HEK293 (cell line): ENCODE data around the gene MEGF6.

Experiments
- CTCF ChIA-PET: fragments of 350-600 bp; formaldehyde crosslinking; extraction: SDS; loops from one replicate; lab custom pipeline; 2021; ENCODE audit warnings: antibody characterized with exemption; lab: Yijun Ruan, JAX
- POLR2A ChIA-PET: fragments of 300-600 bp; formaldehyde crosslinking; extraction: SDS; loops from one replicate; lab custom pipeline; 2020; ENCODE audit warnings: antibody characterized with exemption, inconsistent platforms; lab: Yijun Ruan, JAX
- H3K27ac ChIP-seq: fragments of 200-500 bp; sonication (Bioruptor generic); 2 replicates; pipeline ENCODE4 v1.5.1; 2014; ENCODE audit warnings: low read depth, low read length, control low read depth, inconsistent platforms; ENCODE audit errors: extremely low read depth
- H3K36me3 ChIP-seq, 2 experiments: fragments of 200-500 bp in 1 of 2; sonication (Bioruptor generic) in 1 of 2; 1 replicate in 1 of 2; 2 replicates in 1 of 2; pipeline ENCODE4 v1.5.1; 2014 to 2017; ENCODE audit warnings: inconsistent platforms in 2 of 2, low read length in 2 of 2; ENCODE audit not compliant: control insufficient read depth in 2 of 2, insufficient read depth in 1 of 2
- H3K4me1 ChIP-seq: fragments of 200-500 bp; sonication (Bioruptor generic); 2 replicates; pipeline ENCODE4 v1.5.1; 2014; ENCODE audit warnings: mild to moderate bottlenecking, low read length, inconsistent platforms; ENCODE audit not compliant: control insufficient read depth, insufficient read depth
- H3K4me3 ChIP-seq: 2 replicates; pipeline ENCODE4 v1.5.1; 2011; ENCODE audit warnings: low read depth, mild to moderate bottlenecking, control low read depth, low read length, moderate library complexity
- H3K9me3 ChIP-seq: fragments of 200-500 bp; sonication (Bioruptor generic); 2 replicates; pipeline ENCODE4 v1.5.1; 2014; ENCODE audit warnings: low read depth, low read length, inconsistent platforms; ENCODE audit not compliant: control insufficient read depth, insufficient read depth
- GLIS1 ChIP-seq: fragments of 450-650 bp; formaldehyde crosslinking; IDR thresholded peaks from 2 replicates; pipeline ENCODE4 v1.5.1; 2016; ENCODE audit warnings: missing biosample characterization, missing genetic modification characterization
- HOXC10 ChIP-seq: sonication (generic); formaldehyde crosslinking; IDR thresholded peaks from 2 replicates; pipeline ENCODE4 v1.8.1; 2023; ENCODE audit warnings: mild to moderate bottlenecking, missing genetic modification reagents
- HOXD13 ChIP-seq: sonication (generic); formaldehyde crosslinking; IDR thresholded peaks from 2 replicates; pipeline ENCODE4 v1.8.0; 2022; ENCODE audit warnings: missing genetic modification reagents, borderline replicate concordance
- KLF10 ChIP-seq: fragments of 450-650 bp; IDR thresholded peaks from 2 replicates; pipeline ENCODE4 v1.5.1; 2018; ENCODE audit warnings: missing biosample characterization, mild to moderate bottlenecking, missing genetic modification characterization
- OVOL3 ChIP-seq: fragments of 450-650 bp; formaldehyde crosslinking; IDR thresholded peaks from 2 replicates; pipeline ENCODE4 v1.5.1; 2016; ENCODE audit warnings: missing biosample characterization, missing genetic modification characterization
- RBAK ChIP-seq: fragments of 450-650 bp; formaldehyde crosslinking; IDR thresholded peaks from 2 replicates; pipeline ENCODE4 v1.5.1; 2016; ENCODE audit warnings: missing biosample characterization, missing genetic modification characterization
- SALL2 ChIP-seq: fragments of 450-650 bp; formaldehyde crosslinking; IDR thresholded peaks from 2 replicates; pipeline ENCODE4 v1.5.0; 2017; ENCODE audit warnings: missing biosample characterization, mild to moderate bottlenecking, missing genetic modification characterization, borderline replicate concordance
- SETDB1 ChIP-seq: IDR thresholded peaks from one replicate; pipeline ENCODE4 v1.6.1; 2017; ENCODE audit warnings: mild to moderate bottlenecking, low read length, moderate library complexity, mixed read lengths; ENCODE audit not compliant: insufficient read length
- ZBTB17 ChIP-seq: fragments of 450-650 bp; formaldehyde crosslinking; IDR thresholded peaks from 2 replicates; pipeline ENCODE4 v1.5.1; 2016; ENCODE audit warnings: missing biosample characterization, missing genetic modification characterization
- ZBTB44 ChIP-seq: fragments of 450-650 bp; IDR thresholded peaks from 2 replicates; pipeline ENCODE4 v1.5.1; 2018; ENCODE audit warnings: missing biosample characterization, mild to moderate bottlenecking, missing genetic modification characterization
- ZBTB48 ChIP-seq: fragments of 450-650 bp; formaldehyde crosslinking; IDR thresholded peaks from 2 replicates; pipeline ENCODE4 v1.5.1; 2016; ENCODE audit warnings: missing biosample characterization, missing genetic modification characterization
- ZBTB6 ChIP-seq: fragments of 450-650 bp; formaldehyde crosslinking; IDR thresholded peaks from 2 replicates; pipeline ENCODE4 v1.5.1; 2017; ENCODE audit warnings: missing biosample characterization, missing genetic modification characterization
- ZNF10 ChIP-seq: fragments of 450-650 bp; formaldehyde crosslinking; IDR thresholded peaks from 2 replicates; pipeline ENCODE4 v1.5.1; 2017; ENCODE audit warnings: missing biosample characterization, missing genetic modification characterization
- ZNF133 ChIP-seq: fragments of 450-650 bp; formaldehyde crosslinking; IDR thresholded peaks from 2 replicates; pipeline ENCODE4 v1.5.1; 2016; ENCODE audit warnings: missing biosample characterization, missing genetic modification characterization
- ZNF140 ChIP-seq: fragments of 450-650 bp; formaldehyde crosslinking; IDR thresholded peaks from 2 replicates; pipeline ENCODE4 v1.5.1; 2016; ENCODE audit warnings: missing biosample characterization, missing genetic modification characterization
- ZNF184 ChIP-seq: fragments of 450-650 bp; IDR thresholded peaks from 2 replicates; pipeline ENCODE4 v1.5.1; 2018; ENCODE audit warnings: missing biosample characterization, mild to moderate bottlenecking, missing genetic modification characterization
- ZNF221 ChIP-seq: fragments of 450-650 bp; formaldehyde crosslinking; IDR thresholded peaks from 2 replicates; pipeline ENCODE4 v1.5.1; 2017; ENCODE audit warnings: missing biosample characterization, missing genetic modification characterization, borderline replicate concordance
- ZNF302 ChIP-seq: fragments of 450-650 bp; formaldehyde crosslinking; IDR thresholded peaks from 2 replicates; pipeline ENCODE4 v1.5.1; 2016; ENCODE audit warnings: missing biosample characterization, missing genetic modification characterization, low read depth
- ZNF404 ChIP-seq: fragments of 450-650 bp; formaldehyde crosslinking; IDR thresholded peaks from 2 replicates; pipeline ENCODE4 v1.5.1; 2017; ENCODE audit warnings: missing biosample characterization, missing genetic modification characterization
- ZNF416 ChIP-seq: fragments of 450-650 bp; formaldehyde crosslinking; IDR thresholded peaks from 2 replicates; pipeline ENCODE4 v1.5.1; 2016; ENCODE audit warnings: missing biosample characterization, missing genetic modification characterization
- ZNF423 ChIP-seq: fragments of 450-650 bp; formaldehyde crosslinking; IDR thresholded peaks from 2 replicates; pipeline ENCODE4 v1.5.1; 2016; ENCODE audit warnings: missing biosample characterization, missing genetic modification characterization
- ZNF514 ChIP-seq: fragments of 450-650 bp; formaldehyde crosslinking; IDR thresholded peaks from 2 replicates; pipeline ENCODE4 v1.5.1; 2016; ENCODE audit warnings: missing biosample characterization, missing genetic modification characterization
- ZNF610 ChIP-seq: fragments of 450-650 bp; formaldehyde crosslinking; IDR thresholded peaks from 2 replicates; pipeline ENCODE4 v1.5.1; 2016; ENCODE audit warnings: missing biosample characterization, missing genetic modification characterization, borderline replicate concordance
- ZNF830 ChIP-seq: fragments of 450-650 bp; IDR thresholded peaks from 2 replicates; pipeline ENCODE4 v1.5.0; 2018; ENCODE audit warnings: missing biosample characterization, missing genetic modification characterization, low read depth, mild to moderate bottlenecking, moderate library complexity
- ZSCAN30 ChIP-seq: fragments of 450-650 bp; IDR thresholded peaks from 2 replicates; pipeline ENCODE4 v1.5.1; 2018; ENCODE audit warnings: missing biosample characterization, mild to moderate bottlenecking, missing genetic modification characterization, moderate library complexity
- TF ChIP-seq, protein P1 (sequence below): fragments of 450-650 bp; formaldehyde crosslinking; IDR thresholded peaks from 2 replicates; pipeline ENCODE4 v1.5.1; 2016; ENCODE audit warnings: missing biosample characterization, missing genetic modification characterization
- TF ChIP-seq, protein P2 (sequence below): fragments of 450-650 bp; formaldehyde crosslinking; IDR thresholded peaks from 2 replicates; pipeline ENCODE4 v1.5.1; 2016; ENCODE audit warnings: missing biosample characterization, missing genetic modification characterization

The MEGF6 gene

DNA sequence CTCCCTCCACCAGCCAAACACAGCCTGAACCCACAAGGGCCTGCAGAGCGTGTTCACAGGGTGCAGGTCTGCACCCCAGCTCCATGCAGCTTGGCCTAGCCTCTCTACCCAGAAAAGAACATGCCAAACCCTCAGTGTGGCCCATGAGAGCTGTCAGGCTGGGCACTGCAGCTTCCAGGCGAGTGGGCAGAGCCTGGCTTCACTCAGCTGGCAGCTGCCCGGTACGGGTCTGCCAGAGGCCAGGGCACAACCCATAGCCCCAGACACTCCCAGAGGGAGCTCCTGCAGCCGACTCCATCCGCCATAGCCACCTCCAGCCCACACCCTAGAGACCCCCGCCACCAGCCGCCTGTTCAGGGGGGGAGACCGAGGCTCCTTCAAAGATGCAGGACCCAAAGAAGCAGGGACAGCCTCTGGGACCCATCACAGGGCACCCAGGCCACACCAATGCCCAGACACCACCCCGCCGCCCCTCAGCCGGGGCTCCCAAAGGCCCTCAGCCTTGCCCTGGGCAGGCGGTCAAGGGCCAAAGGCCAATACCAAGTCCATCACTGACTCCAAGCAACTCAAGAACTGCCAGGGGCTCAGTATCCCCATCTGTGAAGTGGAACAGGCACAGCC is 42.4 kb downstream of the MEGF6 start:
- H3K4me3 ChIP-seq: no peak overlapping the region
- POLR2A ChIA-PET: no interaction called here
- TF ChIP-seq ZNF133 (tag by site-specific recombination) (no peak), HOXC10 (no peak), ZNF514 (tag by site-specific recombination) (no peak), ZNF416 (tag by site-specific recombination) (no peak), RBAK (no peak), ZNF140 (no peak), ZBTB48 (tag by site-specific recombination) (no peak), ZNF221 (tag by site-specific recombination) (no peak), OVOL3 (no peak)
- TF ChIP-seq, protein P1, sequence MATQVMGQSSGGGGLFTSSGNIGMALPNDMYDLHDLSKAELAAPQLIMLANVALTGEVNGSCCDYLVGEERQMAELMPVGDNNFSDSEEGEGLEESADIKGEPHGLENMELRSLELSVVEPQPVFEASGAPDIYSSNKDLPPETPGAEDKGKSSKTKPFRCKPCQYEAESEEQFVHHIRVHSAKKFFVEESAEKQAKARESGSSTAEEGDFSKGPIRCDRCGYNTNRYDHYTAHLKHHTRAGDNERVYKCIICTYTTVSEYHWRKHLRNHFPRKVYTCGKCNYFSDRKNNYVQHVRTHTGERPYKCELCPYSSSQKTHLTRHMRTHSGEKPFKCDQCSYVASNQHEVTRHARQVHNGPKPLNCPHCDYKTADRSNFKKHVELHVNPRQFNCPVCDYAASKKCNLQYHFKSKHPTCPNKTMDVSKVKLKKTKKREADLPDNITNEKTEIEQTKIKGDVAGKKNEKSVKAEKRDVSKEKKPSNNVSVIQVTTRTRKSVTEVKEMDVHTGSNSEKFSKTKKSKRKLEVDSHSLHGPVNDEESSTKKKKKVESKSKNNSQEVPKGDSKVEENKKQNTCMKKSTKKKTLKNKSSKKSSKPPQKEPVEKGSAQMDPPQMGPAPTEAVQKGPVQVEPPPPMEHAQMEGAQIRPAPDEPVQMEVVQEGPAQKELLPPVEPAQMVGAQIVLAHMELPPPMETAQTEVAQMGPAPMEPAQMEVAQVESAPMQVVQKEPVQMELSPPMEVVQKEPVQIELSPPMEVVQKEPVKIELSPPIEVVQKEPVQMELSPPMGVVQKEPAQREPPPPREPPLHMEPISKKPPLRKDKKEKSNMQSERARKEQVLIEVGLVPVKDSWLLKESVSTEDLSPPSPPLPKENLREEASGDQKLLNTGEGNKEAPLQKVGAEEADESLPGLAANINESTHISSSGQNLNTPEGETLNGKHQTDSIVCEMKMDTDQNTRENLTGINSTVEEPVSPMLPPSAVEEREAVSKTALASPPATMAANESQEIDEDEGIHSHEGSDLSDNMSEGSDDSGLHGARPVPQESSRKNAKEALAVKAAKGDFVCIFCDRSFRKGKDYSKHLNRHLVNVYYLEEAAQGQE (tag by site-specific recombination): no peak
- TF ChIP-seq, all 188 proteins: peak for 0
- Histone ChIP-seq H3K27ac (no peak overlapping the region), H3K36me3 (no peaks in the 10 kb centered on the region), H3K4me1 (no peaks in the 10 kb centered on the region), H3K9me3 (no peaks in the 10 kb centered on the region)
- CTCF ChIA-PET: interaction anchor here (0.6 to 7.1 kb wide), 2 partner anchors 52 to 1072 kb away, joined by 3 to 120 read pairs; no protein-coding TSS in a partner anchor

DNA sequence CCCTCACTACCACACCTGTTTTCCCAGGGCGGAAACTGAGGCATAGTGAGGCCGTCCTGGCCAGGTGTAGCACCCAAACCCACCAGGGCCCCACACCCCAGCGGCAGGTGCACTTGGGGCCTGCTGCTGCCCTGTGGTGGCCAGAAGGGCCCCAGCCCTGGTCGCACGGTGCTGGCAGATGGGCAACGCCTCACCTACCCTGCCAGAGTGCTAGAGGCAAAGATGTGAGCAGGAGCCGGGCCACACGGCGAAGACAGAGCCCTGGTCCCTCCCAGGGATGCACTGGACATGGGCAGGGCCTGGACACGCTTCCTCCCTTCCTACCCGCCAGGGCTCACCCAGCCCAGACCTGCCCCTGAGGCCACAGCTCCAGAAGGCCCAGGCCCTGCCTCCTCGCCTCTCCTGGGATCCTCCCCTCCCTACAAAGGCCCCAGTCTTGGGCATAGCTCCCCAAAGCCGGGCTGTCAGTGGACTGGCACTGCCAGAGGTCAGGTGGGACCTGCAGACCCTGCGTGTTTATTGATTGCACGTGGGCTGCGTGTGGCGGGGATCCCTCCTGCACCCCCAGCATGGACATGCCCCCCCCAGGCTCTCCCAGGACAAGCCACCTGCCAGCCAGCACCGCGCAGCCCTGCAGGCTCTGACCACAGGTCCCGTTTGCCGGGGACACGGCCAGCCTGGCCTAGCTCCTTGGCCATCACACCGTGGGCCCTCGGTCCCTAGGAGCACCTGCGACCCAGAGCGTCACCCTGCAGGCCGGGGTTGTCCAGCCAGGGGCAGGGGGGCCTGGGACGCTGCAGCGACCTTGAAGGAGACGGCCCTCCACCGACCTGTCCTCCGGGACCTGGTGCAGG is 44.1 kb downstream of the MEGF6 start:
- ChIA-PET CTCF (interaction anchor here (0.6 to 7.1 kb wide), 4 partner anchors 54 to 338 kb away, joined by 3 to 120 read pairs (median 4); no protein-coding TSS in a partner anchor), POLR2A (interaction anchor here (1.4 kb wide), 1 partner anchor 51 kb away, joined by 3 read pairs; no protein-coding TSS in a partner anchor)
- Histone ChIP-seq H3K9me3 (no peaks in the 10 kb centered on the region), H3K27ac (no peak overlapping the region), H3K36me3 (no peaks in the 10 kb centered on the region), H3K4me3 (no peak overlapping the region), H3K4me1 (no peaks in the 10 kb centered on the region)
- TF ChIP-seq HOXD13 (CRISPR knock-in tag) (no peak), ZSCAN30 (tag by site-specific recombination) (no peak), SETDB1 (no peak), SALL2 (no peak), ZNF610 (tag by site-specific recombination) (no peak), ZBTB44 (tag by site-specific recombination) (no peak), ZBTB17 (tag by site-specific recombination) (no peak), ZNF184 (tag by site-specific recombination) (no peak), ZNF830 (no peak), ZBTB6 (tag by site-specific recombination) (no peak), ZNF10 (tag by site-specific recombination) (no peak), ZNF302 (tag by site-specific recombination) (no peak), GLIS1 (tag by site-specific recombination) (no peak), KLF10 (tag by site-specific recombination) (no peak), ZNF423 (tag by site-specific recombination) (no peak), ZNF404 (tag by site-specific recombination) (no peak)
- TF ChIP-seq, protein P2, sequence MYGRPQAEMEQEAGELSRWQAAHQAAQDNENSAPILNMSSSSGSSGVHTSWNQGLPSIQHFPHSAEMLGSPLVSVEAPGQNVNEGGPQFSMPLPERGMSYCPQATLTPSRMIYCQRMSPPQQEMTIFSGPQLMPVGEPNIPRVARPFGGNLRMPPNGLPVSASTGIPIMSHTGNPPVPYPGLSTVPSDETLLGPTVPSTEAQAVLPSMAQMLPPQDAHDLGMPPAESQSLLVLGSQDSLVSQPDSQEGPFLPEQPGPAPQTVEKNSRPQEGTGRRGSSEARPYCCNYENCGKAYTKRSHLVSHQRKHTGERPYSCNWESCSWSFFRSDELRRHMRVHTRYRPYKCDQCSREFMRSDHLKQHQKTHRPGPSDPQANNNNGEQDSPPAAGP (tag by site-specific recombination): no peak
